HL-60 (cell line): ENCODE measurements around the gene NOTCH4.

ENCODE experiments used
- DNase-seq, 2 experiments: peaks; one replicate each; pipeline ENCODE4 v3.0.0-alpha.2; 2010 to 2020; ENCODE audit warnings: low read depth in 1 of 2, low spot score in 1 of 2
- H3K27ac ChIP-seq: fragments of 250-450 bp; sonication (Bioruptor Pico); replicated peaks from 2 replicates; pipeline ENCODE4 v1.5.1; 2020; ENCODE audit warnings: mild to moderate bottlenecking, moderate library complexity
- H3K27me3 ChIP-seq: fragments of 250-450 bp; sonication (Bioruptor Pico); 2 replicates; pipeline ENCODE4 v1.5.1; 2021; ENCODE audit warnings: mild to moderate bottlenecking, moderate library complexity; ENCODE audit not compliant: insufficient read depth, poor library complexity, severe bottlenecking
- H3K4me3 ChIP-seq: replicated peaks from 2 replicates; pipeline ENCODE4 v1.5.1; 2011; ENCODE audit warnings: mild to moderate bottlenecking, control low read depth, low read length; ENCODE audit not compliant: insufficient read depth
- CTCF ChIP-seq: IDR thresholded peaks from one replicate; pipeline ENCODE4 v1.5.1; 2011; ENCODE audit warnings: low read length, control low read depth, inconsistent platforms; ENCODE audit not compliant: insufficient read depth
- GABPA ChIP-seq: IDR thresholded peaks from 2 replicates; pipeline ENCODE4 v1.6.1; 2012; ENCODE audit warnings: low read depth
- POLR2AphosphoS5 ChIP-seq: IDR thresholded peaks from 2 replicates; pipeline ENCODE4 v1.6.1; 2012; ENCODE audit warnings: low read depth
- SPI1 ChIP-seq: IDR thresholded peaks from 2 replicates; pipeline ENCODE4 v1.6.1; 2012; ENCODE audit warnings: low read depth, mild to moderate bottlenecking, borderline replicate concordance
- TF ChIP-seq, protein P1 (sequence below): IDR thresholded peaks from 2 replicates; pipeline ENCODE4 v1.6.1; 2012; ENCODE audit warnings: low read depth; ENCODE audit not compliant: insufficient replicate concordance

The NOTCH4 gene

DNA sequence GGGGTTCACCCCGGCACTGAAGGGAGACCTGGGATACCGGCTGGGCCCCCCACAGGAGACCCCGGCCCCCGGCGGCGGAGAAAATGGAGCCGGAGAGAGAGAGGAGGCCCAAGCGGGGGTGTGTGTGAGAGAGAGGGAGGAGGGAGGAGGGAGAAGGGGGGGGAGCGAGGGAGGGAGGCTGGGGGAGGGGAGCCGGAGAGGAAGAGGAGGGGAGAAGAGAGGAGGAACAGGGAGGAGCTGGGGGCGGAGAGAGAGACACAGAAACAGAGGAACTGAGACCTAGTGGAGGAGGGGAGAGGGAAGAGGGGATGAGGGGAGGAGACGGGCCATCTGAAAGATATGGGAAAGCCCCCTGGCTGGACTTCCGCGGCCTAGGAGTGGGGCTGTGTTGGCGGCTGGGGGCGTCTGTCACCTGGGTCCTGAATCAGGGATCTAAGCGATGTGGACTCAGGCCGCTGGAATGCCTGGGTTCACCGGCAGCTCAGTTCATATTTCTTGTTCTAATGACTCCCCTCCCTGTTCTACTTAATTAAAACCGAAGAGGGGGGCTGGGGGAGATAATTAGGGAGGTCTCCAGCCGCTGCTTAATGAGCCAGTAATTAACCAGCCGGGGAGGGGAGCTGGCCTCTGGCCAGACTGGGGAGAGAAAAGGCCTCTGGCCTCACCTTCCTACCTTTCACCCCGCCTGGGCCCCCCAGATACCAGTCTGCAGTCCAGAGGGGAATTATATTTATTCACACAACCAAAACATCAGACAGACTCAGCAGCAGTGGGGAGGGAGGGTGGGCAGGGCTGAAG, 33.6 kb downstream of the NOTCH4 start, which contains the start of gene PBX2:
PBX2 (minus strand) TSS at position 149 of the 798 bp plus-strand sequence. CDS start 287 bp downstream, outside the sequence.
- H3K27ac ChIP-seq, result peak within 1 kb of the TSS; percentile 95
- H3K27me3 ChIP-seq, result no peaks in the 10 kb centered on the region
- TF ChIP-seq SPI1 (peak; percentile 76), POLR2AphosphoS5 (peak; percentile 30; the same call in 1 of the 2 replicates), CTCF (no peak), GABPA (no peak)
- TF ChIP-seq, protein P1, sequence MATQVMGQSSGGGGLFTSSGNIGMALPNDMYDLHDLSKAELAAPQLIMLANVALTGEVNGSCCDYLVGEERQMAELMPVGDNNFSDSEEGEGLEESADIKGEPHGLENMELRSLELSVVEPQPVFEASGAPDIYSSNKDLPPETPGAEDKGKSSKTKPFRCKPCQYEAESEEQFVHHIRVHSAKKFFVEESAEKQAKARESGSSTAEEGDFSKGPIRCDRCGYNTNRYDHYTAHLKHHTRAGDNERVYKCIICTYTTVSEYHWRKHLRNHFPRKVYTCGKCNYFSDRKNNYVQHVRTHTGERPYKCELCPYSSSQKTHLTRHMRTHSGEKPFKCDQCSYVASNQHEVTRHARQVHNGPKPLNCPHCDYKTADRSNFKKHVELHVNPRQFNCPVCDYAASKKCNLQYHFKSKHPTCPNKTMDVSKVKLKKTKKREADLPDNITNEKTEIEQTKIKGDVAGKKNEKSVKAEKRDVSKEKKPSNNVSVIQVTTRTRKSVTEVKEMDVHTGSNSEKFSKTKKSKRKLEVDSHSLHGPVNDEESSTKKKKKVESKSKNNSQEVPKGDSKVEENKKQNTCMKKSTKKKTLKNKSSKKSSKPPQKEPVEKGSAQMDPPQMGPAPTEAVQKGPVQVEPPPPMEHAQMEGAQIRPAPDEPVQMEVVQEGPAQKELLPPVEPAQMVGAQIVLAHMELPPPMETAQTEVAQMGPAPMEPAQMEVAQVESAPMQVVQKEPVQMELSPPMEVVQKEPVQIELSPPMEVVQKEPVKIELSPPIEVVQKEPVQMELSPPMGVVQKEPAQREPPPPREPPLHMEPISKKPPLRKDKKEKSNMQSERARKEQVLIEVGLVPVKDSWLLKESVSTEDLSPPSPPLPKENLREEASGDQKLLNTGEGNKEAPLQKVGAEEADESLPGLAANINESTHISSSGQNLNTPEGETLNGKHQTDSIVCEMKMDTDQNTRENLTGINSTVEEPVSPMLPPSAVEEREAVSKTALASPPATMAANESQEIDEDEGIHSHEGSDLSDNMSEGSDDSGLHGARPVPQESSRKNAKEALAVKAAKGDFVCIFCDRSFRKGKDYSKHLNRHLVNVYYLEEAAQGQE, result no peak
- peak within 1 kb of the TSS; percentile 71 for H3K4me3 ChIP-seq
- peak; percentile 93 to 94 for DNase-seq

DNA sequence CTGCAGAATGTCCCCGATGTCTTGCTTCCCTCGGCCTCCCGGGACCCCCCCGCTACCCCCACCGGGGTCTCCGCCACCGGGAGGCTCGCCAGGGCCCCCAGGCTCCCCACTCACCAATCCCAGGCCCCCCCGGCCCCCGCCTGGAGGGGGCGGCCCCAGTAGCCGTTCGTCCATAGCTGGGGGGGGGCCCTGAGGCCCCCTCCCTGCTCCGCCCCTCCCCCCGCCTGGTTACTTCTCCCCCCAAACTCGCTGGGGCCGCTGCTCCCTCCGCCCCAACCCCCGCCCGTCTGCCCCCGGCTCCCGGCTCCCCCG, 34.2 kb downstream of the NOTCH4 start:
- peak overlapping the region; percentile 95 for H3K27ac ChIP-seq
- TF ChIP-seq, protein P1, result no peak
- TF ChIP-seq GABPA, result no peak
- no peak for TF ChIP-seq CTCF

GRCh38 chr6:32189069-32189741, 34.7 kb downstream of the NOTCH4 start:
- H3K27ac ChIP-seq, result peak overlapping the region; percentile 95
- TF ChIP-seq GABPA (no peak), POLR2AphosphoS5 (0 out of 2 replicates have a peak, but pooled peaks have one; percentile 5)
- no peak for DNase-seq
- H3K27me3 ChIP-seq, result no peaks in the 10 kb centered on the region
- peak overlapping the region; percentile 71 for H3K4me3 ChIP-seq

More for the DNA sequence above, 34.2 kb downstream of the NOTCH4 start:
- no peak for DNase-seq
- H3K4me3 ChIP-seq, result peak overlapping the region; percentile 71
- H3K27me3 ChIP-seq, result no peaks in the 10 kb centered on the region

- H3K27ac ChIP-seq, result peak overlapping the region; percentile 95
- TF ChIP-seq SPI1, result no peak
- no peak for TF ChIP-seq CTCF
- TF ChIP-seq GABPA, result no peak
- TF ChIP-seq POLR2AphosphoS5, result no peak
- TF ChIP-seq, protein P1, result no peak
- no peaks in the 10 kb centered on the region for H3K27me3 ChIP-seq
- H3K4me3 ChIP-seq, result peak overlapping the region; percentile 71
- DNase-seq, result no peak
These were observed 35.3 kb downstream of the NOTCH4 start for GRCh38 chr6:32188381-32189068.
